TTC549 (cell line): ENCODE measurements around the gene RPN1.
"Not testable (repeated sequence)": the region's sequence is repeated elsewhere in the genome, so short reads cannot be mapped to it uniquely, and the experiment has no call there.

Source experiments
- FAIRE-seq: peaks from 2 replicates; lab custom pipeline; 2012; peaks lifted over from hg19 to GRCh38; lab: Jason Lieb, UNC

Gene RPN1

GRCh38 chr3:128609294-128609693 lies 41.3 kb downstream of the RPN1 start:
- no peak for FAIRE-seq

- FAIRE-seq = no peak
Measured at GRCh38 chr3:128607710-128608048, 42.9 kb downstream of the RPN1 start.

- FAIRE-seq = no peak
Measured at GRCh38 chr3:128606094-128606493, 44.5 kb downstream of the RPN1 start.

GRCh38 chr3:128605091-128606046 lies 45.2 kb downstream of the RPN1 start:
- FAIRE-seq = no peak

- no peak for FAIRE-seq
Measured at GRCh38 chr3:128603811-128604775, 46.5 kb downstream of the RPN1 start.

- FAIRE-seq = no peak
Measured at GRCh38 chr3:128603313-128603712, 47.3 kb downstream of the RPN1 start.

GRCh38 chr3:128598884-128599664 lies 51.5 kb downstream of the RPN1 start:
- FAIRE-seq = no peak

GRCh38 chr3:128597900-128598299 lies 52.7 kb downstream of the RPN1 start:
- no peak for FAIRE-seq

- FAIRE-seq = no peak
Measured at GRCh38 chr3:128592864-128593263, 57.8 kb downstream of the RPN1 start.

GRCh38 chr3:128591738-128592426 lies 58.7 kb downstream of the RPN1 start:
- no peak for FAIRE-seq

- FAIRE-seq = no peak
Measured at GRCh38 chr3:128590948-128591347, 59.7 kb downstream of the RPN1 start.

- FAIRE-seq = not testable (repeated sequence)
Measured at GRCh38 chr3:128589985-128590384, 60.6 kb downstream of the RPN1 start.

- FAIRE-seq = no peak
Measured at GRCh38 chr3:128588147-128588546, 62.5 kb downstream of the RPN1 start.

GRCh38 chr3:128587391-128587790 lies 63.2 kb downstream of the RPN1 start:
- FAIRE-seq = no peak

GRCh38 chr3:128586932-128587331 lies 63.7 kb downstream of the RPN1 start:
- FAIRE-seq = not testable (repeated sequence)

- FAIRE-seq = not testable (repeated sequence)
Measured at GRCh38 chr3:128586391-128586790, 64.2 kb downstream of the RPN1 start.

- no peak for FAIRE-seq
Measured at GRCh38 chr3:128585974-128586373, 64.6 kb downstream of the RPN1 start.

GRCh38 chr3:128585189-128585588 lies 65.4 kb downstream of the RPN1 start:
- FAIRE-seq = no peak

GRCh38 chr3:128584412-128585020 lies 66.1 kb downstream of the RPN1 start:
- no peak for FAIRE-seq

GRCh38 chr3:128581566-128581965 lies 69.1 kb downstream of the RPN1 start:
- FAIRE-seq = no peak

GRCh38 chr3:128579927-128580326 lies 70.7 kb downstream of the RPN1 start:
- no peak for FAIRE-seq
